Measurements from ENCODE around the gene ANAPC7. TPM values are rescaled to one million over a fixed set of nuclear protein-coding genes. Genes with fewer than 3 reads are reported as not detected.

The ANAPC7 gene
- total and polyA plus RNA-seq, 9 of the 15 experiments (the other 6 are each of a cell fraction or from before 2014, with no cell fraction given), result 46.7 to 158 (median 109) TPM

DNA sequence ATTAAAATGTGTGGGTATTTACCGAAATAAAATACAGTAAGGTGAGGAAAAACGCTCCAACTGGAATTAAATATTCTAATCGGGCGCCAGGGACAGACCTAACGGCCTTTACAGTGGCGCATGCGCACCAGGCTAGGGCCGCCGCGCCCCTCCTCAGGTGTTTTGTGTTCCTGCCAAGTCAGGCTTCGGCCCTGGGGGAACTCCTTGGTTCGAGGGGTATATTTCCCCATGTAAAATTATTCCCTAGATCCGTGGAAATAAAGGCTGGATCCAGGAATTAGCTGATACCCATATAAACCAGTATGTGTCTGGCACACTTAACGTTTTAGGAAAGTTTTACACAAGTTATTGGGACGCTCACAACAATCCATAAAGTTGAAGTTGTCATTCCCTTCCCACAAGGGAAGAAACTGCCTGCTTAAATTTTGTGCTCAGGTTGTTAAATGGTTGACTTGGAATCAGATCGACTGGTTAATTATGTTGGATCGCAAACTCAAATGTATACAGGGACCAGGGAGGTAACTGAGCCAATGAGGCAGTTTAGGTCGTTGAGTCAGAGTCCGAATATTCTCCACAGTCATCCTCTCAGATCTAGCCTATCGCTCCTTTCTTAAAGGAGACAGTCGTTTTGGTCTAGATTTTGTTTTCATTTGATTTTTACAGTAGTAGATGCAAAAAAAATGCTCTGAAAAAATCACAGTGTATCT is 621 bp upstream of the ANAPC7 start (continued):
- TF ChIP-seq ASH1L (IDR thresholded peaks at IDR 0.05; ENCODE audit: borderline replicate concordance, low read depth, partially characterized antibody) (no peak), U2AF2 (optimal IDR thresholded peaks at IDR 0.05; ENCODE audit: low read depth, low read length) (no peak), TAF1 (IDR thresholded peaks at IDR 0.05; ENCODE audit: control insufficient read depth, extremely low read depth, insufficient read depth, low read length, severe bottlenecking) (no peak), DNMT1 (IDR thresholded peaks at IDR 0.05) (no peak), ZNF316 (IDR thresholded peaks at IDR 0.05) (peak; percentile 18), ZKSCAN1 (IDR thresholded peaks at IDR 0.05; ENCODE audit: low read depth, low read length) (no peak), SRSF1 (IDR thresholded peaks at IDR 0.05; ENCODE audit: low read depth, low read length) (no peak), HEY1 (CRISPR knock-in tag; IDR thresholded peaks at IDR 0.05; ENCODE audit: borderline replicate concordance) (no peak), TAL1 (IDR thresholded peaks at IDR 0.05) (no peak; the same call in 1 of the 2 replicates), CBFA2T2 (conservative IDR thresholded peaks at IDR 0.05) (no peak), SLC30A9 (CRISPR knock-in tag; IDR thresholded peaks at IDR 0.05) (no peak), ESRRA (IDR thresholded peaks at IDR 0.05; ENCODE audit: borderline replicate concordance, low read depth) (no peak), MAFF (IDR thresholded peaks at IDR 0.05; ENCODE audit: low read length) (no peak; the same call in 1 of the 2 replicates), PPARD (CRISPR knock-in tag; IDR thresholded peaks at IDR 0.05) (no peak), SRSF3 (IDR thresholded peaks at IDR 0.05; ENCODE audit: insufficient read depth, low read length) (no peak), HDAC2 (IDR thresholded peaks at IDR 0.05) (no peak), POLR2G (IDR thresholded peaks at IDR 0.05; ENCODE audit: low read depth, low read length) (no peak), FOXA3 (CRISPR knock-in tag; conservative IDR thresholded peaks at IDR 0.05 in 1 of 2, IDR thresholded peaks at IDR 0.05 in 1 of 2) (no peak), ELK1 (CRISPR knock-in tag; IDR thresholded peaks at IDR 0.05) (no peak)
- TF ChIP-seq, protein P1, sequence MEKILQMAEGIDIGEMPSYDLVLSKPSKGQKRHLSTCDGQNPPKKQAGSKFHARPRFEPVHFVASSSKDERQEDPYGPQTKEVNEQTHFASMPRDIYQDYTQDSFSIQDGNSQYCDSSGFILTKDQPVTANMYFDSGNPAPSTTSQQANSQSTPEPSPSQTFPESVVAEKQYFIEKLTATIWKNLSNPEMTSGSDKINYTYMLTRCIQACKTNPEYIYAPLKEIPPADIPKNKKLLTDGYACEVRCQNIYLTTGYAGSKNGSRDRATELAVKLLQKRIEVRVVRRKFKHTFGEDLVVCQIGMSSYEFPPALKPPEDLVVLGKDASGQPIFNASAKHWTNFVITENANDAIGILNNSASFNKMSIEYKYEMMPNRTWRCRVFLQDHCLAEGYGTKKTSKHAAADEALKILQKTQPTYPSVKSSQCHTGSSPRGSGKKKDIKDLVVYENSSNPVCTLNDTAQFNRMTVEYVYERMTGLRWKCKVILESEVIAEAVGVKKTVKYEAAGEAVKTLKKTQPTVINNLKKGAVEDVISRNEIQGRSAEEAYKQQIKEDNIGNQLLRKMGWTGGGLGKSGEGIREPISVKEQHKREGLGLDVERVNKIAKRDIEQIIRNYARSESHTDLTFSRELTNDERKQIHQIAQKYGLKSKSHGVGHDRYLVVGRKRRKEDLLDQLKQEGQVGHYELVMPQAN (IDR thresholded peaks at IDR 0.05; ENCODE audit: borderline replicate concordance), result no peak
- TF ChIP-seq, protein P2, sequence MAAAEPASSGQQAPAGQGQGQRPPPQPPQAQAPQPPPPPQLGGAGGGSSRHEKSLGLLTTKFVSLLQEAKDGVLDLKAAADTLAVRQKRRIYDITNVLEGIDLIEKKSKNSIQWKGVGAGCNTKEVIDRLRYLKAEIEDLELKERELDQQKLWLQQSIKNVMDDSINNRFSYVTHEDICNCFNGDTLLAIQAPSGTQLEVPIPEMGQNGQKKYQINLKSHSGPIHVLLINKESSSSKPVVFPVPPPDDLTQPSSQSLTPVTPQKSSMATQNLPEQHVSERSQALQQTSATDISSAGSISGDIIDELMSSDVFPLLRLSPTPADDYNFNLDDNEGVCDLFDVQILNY (CRISPR knock-in tag; IDR thresholded peaks at IDR 0.05), result no peak
- TF ChIP-seq, protein P3, sequence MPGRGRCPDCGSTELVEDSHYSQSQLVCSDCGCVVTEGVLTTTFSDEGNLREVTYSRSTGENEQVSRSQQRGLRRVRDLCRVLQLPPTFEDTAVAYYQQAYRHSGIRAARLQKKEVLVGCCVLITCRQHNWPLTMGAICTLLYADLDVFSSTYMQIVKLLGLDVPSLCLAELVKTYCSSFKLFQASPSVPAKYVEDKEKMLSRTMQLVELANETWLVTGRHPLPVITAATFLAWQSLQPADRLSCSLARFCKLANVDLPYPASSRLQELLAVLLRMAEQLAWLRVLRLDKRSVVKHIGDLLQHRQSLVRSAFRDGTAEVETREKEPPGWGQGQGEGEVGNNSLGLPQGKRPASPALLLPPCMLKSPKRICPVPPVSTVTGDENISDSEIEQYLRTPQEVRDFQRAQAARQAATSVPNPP (IDR thresholded peaks at IDR 0.05; ENCODE audit: borderline replicate concordance, insufficient read depth, insufficient read length), result no peak
